ENCODE measurements around the gene CD58.
"Not testable (repeated sequence)": the region's sequence is repeated elsewhere in the genome, so short reads cannot be mapped to it uniquely, and the experiment has no call there.

The CD58 gene

DNA sequence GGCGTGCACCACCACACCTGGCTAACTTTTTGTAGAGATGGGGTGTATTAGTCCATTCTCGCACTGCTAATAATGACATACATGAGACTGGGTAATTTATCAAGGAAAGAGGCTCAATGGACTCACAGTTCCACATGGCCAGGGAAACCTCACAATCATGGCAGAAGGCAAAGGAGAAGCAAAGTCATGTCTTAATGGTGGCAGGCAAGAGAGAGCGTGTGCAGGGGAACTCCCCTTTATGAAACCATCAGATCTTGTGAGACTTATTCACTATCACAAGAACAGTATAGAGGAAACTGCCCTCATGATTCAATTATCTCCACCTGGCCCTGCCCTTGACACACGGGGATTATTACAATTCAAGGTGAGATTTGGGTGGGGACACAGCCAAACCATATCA is 8.4 kb downstream of the CD58 start:
- H3K27me3 ChIP-seq (replicated peaks in 2 of 5; ENCODE audit: control insufficient read depth in 4 of 5, insufficient read depth in 5 of 5, low read length in 4 of 5) = not testable (repeated sequence)

DNA sequence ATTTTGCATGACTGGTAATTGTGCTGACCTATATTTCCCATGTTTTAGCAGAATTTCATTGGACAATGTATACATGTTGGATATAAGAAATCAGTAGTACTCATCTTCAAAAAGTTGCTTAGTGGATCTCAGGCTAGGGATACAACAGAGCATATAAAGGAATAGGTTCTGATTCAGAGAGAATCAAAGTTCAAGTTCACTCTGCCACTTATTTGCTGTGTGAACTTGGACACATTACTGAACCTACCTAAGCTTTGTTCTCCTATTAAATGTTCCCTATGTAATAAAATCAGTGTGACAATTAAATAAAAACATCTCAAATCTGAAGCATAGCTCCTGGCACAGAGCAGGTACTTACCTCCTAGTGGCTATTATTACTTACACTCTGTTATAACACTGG is 9.3 kb downstream of the CD58 start:
- Histone ChIP-seq H3K36me3 (ENCODE audit: control insufficient read depth in 4 of 4, insufficient read depth in 4 of 4, low read length in 3 of 4) (peaks cover 0 to 7% (median 2%) of the 10 kb centered on the region in 4 experiments), H3K4me1 (ENCODE audit: control extremely low read depth in 1 of 4, control insufficient read depth in 4 of 4, insufficient read depth in 4 of 4, low read length in 3 of 4) (peaks cover 7 to 25% (median 8%) of the 10 kb centered on the region in 4 experiments), H3K27ac (ENCODE audit: insufficient read depth in 1 of 2, low read depth in 1 of 2, low read length in 2 of 2, poor library complexity in 1 of 2, severe bottlenecking in 2 of 2) (no peak overlapping the region), H3K4me3 (ENCODE audit: control insufficient read depth in 1 of 7, extremely low read depth in 1 of 7, insufficient read depth in 4 of 7, low read depth in 2 of 7, low read length in 6 of 7) (no peak overlapping the region), H3K27me3 (replicated peaks in 2 of 5; ENCODE audit: control insufficient read depth in 4 of 5, insufficient read depth in 5 of 5, low read length in 4 of 5) (no peaks in the 10 kb centered on the region), H3K9me3 (ENCODE audit: control extremely low read depth in 1 of 5, control insufficient read depth in 4 of 5, insufficient read depth in 2 of 5, low read depth in 1 of 5, low read length in 4 of 5) (peaks cover 0 to 11% (median 6%) of the 10 kb centered on the region in 5 experiments)
- POLR2A ChIA-PET = no interaction called here
- no peak for DNase-seq
- CTCF ChIA-PET = no interaction called here

More for the DNA sequence above, 8.4 kb downstream of the CD58 start:
- H3K4me3 ChIP-seq (ENCODE audit: control insufficient read depth in 1 of 7, extremely low read depth in 1 of 7, insufficient read depth in 4 of 7, low read depth in 2 of 7, low read length in 6 of 7); H3K27ac ChIP-seq (ENCODE audit: insufficient read depth in 1 of 2, low read depth in 1 of 2, low read length in 2 of 2, poor library complexity in 1 of 2, severe bottlenecking in 2 of 2); H3K36me3 ChIP-seq (ENCODE audit: control insufficient read depth in 4 of 4, insufficient read depth in 4 of 4, low read length in 3 of 4); CTCF ChIA-PET; DNase-seq; POLR2A ChIA-PET: not testable (repeated sequence)
- Histone ChIP-seq H3K9me3 (ENCODE audit: control extremely low read depth in 1 of 5, control insufficient read depth in 4 of 5, insufficient read depth in 2 of 5, low read depth in 1 of 5, low read length in 4 of 5) (peaks cover 0 to 11% (median 6%) of the 10 kb centered on the region in 5 experiments), H3K4me1 (ENCODE audit: control extremely low read depth in 1 of 4, control insufficient read depth in 4 of 4, insufficient read depth in 4 of 4, low read length in 3 of 4) (peaks cover 3 to 28% (median 8%) of the 10 kb centered on the region in 4 experiments)
- 100% methylated on average over 2 of the region's 4 CpGs for WGBS (ENCODE audit: insufficient coverage)

GRCh38 chr1:116560704-116561490 is 9.9 kb downstream of the CD58 start:
- Histone ChIP-seq H3K4me1 (ENCODE audit: control extremely low read depth in 1 of 4, control insufficient read depth in 4 of 4, insufficient read depth in 4 of 4, low read length in 3 of 4) (peaks cover 7 to 23% (median 10%) of the 10 kb centered on the region in 4 experiments), H3K9me3 (ENCODE audit: control extremely low read depth in 1 of 5, control insufficient read depth in 4 of 5, insufficient read depth in 2 of 5, low read depth in 1 of 5, low read length in 4 of 5) (peaks cover 0 to 11% (median 6%) of the 10 kb centered on the region in 5 experiments), H3K36me3 (ENCODE audit: control insufficient read depth in 4 of 4, insufficient read depth in 4 of 4, low read length in 3 of 4) (peaks cover 0 to 7% (median 2%) of the 10 kb centered on the region in 4 experiments), H3K27me3 (replicated peaks in 2 of 5; ENCODE audit: control insufficient read depth in 4 of 5, insufficient read depth in 5 of 5, low read length in 4 of 5) (no peaks in the 10 kb centered on the region), H3K27ac (ENCODE audit: insufficient read depth in 1 of 2, low read depth in 1 of 2, low read length in 2 of 2, poor library complexity in 1 of 2, severe bottlenecking in 2 of 2) (peak overlapping the region in 1 of 2 experiments; percentile 18), H3K4me3 (ENCODE audit: control insufficient read depth in 1 of 7, extremely low read depth in 1 of 7, insufficient read depth in 4 of 7, low read depth in 2 of 7, low read length in 6 of 7) (peak overlapping the region in 2 of 7 experiments; percentile 11 to 50)
- peak; percentile 17 to 91 (median 82) for DNase-seq
- 86% methylated on average over 3 of the region's 4 CpGs for WGBS (ENCODE audit: insufficient coverage)
- POLR2A ChIA-PET = no interaction called here
- CTCF ChIA-PET = interaction anchor here (2.4 kb wide), 1 partner anchor 8 kb away, joined by 7 read pairs; no protein-coding TSS in a partner anchor

DNA sequence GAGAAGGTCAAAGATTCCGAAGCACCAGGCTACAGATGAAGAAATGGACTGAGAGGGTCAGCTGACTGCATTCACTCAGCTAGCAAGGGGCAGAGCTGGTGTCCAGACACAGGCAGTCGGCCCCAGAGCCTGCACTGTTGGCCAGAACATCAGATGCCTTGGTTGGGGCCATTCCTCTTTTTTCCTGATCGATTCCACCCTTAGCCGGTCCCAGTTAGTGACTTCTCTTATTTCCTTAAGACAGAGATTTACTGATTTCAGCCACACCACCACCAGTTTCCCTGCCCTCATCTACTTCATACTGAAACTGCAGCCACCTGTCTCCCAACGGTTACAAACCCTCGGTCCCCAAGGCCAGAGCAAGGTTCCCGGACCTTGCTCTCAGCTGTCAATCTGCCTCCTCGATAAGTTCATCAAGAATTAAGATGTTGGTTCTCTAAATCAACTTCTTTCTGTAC is 11.5 kb downstream of the CD58 start:
- ChIA-PET CTCF (interaction anchor here (2.4 kb wide), 1 partner anchor 10 kb away, joined by 7 read pairs; no protein-coding TSS in a partner anchor), POLR2A (no interaction called here)
- DNase-seq = no peak
- H3K4me3 ChIP-seq (ENCODE audit: control insufficient read depth in 1 of 7, extremely low read depth in 1 of 7, insufficient read depth in 4 of 7, low read depth in 2 of 7, low read length in 6 of 7) = no peak overlapping the region
- H3K27me3 ChIP-seq (replicated peaks in 2 of 5; ENCODE audit: control insufficient read depth in 4 of 5, insufficient read depth in 5 of 5, low read length in 4 of 5) = no peaks in the 10 kb centered on the region
- peaks cover 0 to 7% (median 1%) of the 10 kb centered on the region in 4 experiments for H3K36me3 ChIP-seq (ENCODE audit: control insufficient read depth in 4 of 4, insufficient read depth in 4 of 4, low read length in 3 of 4)
- no peak overlapping the region for H3K27ac ChIP-seq (ENCODE audit: insufficient read depth in 1 of 2, low read depth in 1 of 2, low read length in 2 of 2, poor library complexity in 1 of 2, severe bottlenecking in 2 of 2)
- 81% methylated on average over 6 of the region's 8 CpGs for WGBS (ENCODE audit: insufficient coverage)
- peaks cover 0 to 9% (median 6%) of the 10 kb centered on the region in 5 experiments for H3K9me3 ChIP-seq (ENCODE audit: control extremely low read depth in 1 of 5, control insufficient read depth in 4 of 5, insufficient read depth in 2 of 5, low read depth in 1 of 5, low read length in 4 of 5)
- peaks cover 7 to 27% (median 11%) of the 10 kb centered on the region in 4 experiments for H3K4me1 ChIP-seq (ENCODE audit: control extremely low read depth in 1 of 4, control insufficient read depth in 4 of 4, insufficient read depth in 4 of 4, low read length in 3 of 4)

- POLR2A ChIA-PET = no interaction called here
- no peak for DNase-seq
- no peak overlapping the region for H3K27ac ChIP-seq (ENCODE audit: insufficient read depth in 1 of 2, low read depth in 1 of 2, low read length in 2 of 2, poor library complexity in 1 of 2, severe bottlenecking in 2 of 2)
- no CpG with 5 or more reads among the region's 1 CpG for WGBS (ENCODE audit: insufficient coverage)
- H3K36me3 ChIP-seq (ENCODE audit: control insufficient read depth in 4 of 4, insufficient read depth in 4 of 4, low read length in 3 of 4) = peaks cover 0 to 5% (median 1%) of the 10 kb centered on the region in 4 experiments
- H3K9me3 ChIP-seq (ENCODE audit: control extremely low read depth in 1 of 5, control insufficient read depth in 4 of 5, insufficient read depth in 2 of 5, low read depth in 1 of 5, low read length in 4 of 5) = peaks cover 0 to 6% (median 4%) of the 10 kb centered on the region in 5 experiments
- CTCF ChIA-PET = interaction anchor here (1.6 to 2.4 kb wide), 3 partner anchors 10 to 54 kb away, joined by 3 to 7 read pairs (median 4); no protein-coding TSS in a partner anchor
- H3K4me1 ChIP-seq (ENCODE audit: control extremely low read depth in 1 of 4, control insufficient read depth in 4 of 4, insufficient read depth in 4 of 4, low read length in 3 of 4) = peaks cover 7 to 29% (median 12%) of the 10 kb centered on the region in 4 experiments
- H3K27me3 ChIP-seq (replicated peaks in 2 of 5; ENCODE audit: control insufficient read depth in 4 of 5, insufficient read depth in 5 of 5, low read length in 4 of 5) = no peaks in the 10 kb centered on the region
- no peak overlapping the region for H3K4me3 ChIP-seq (ENCODE audit: control insufficient read depth in 1 of 7, extremely low read depth in 1 of 7, insufficient read depth in 4 of 7, low read depth in 2 of 7, low read length in 6 of 7)
Measured at GRCh38 chr1:116558571-116558970, 12.3 kb downstream of the CD58 start.

DNA sequence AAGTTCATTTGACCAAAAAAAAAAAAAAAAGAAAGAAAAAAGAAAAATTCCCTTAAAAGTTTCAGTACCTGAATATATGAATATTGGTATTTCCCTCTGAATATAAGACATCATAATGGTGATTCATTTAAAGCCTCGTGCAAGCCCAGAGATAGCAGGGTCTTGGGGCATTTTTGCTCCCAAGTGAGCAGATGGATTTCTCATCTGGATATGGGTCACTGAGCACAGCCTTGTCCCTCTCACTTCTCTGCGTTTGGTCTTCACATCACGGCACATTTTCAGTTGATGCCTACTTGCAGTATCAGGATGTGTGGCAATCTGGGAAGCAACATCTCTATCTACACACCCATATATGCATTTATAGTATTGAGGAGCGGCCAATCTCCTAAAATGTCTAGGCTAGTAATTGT is 12.7 kb downstream of the CD58 start:
- Histone ChIP-seq H3K27ac (ENCODE audit: insufficient read depth in 1 of 2, low read depth in 1 of 2, low read length in 2 of 2, poor library complexity in 1 of 2, severe bottlenecking in 2 of 2) (no peak overlapping the region), H3K36me3 (ENCODE audit: control insufficient read depth in 4 of 4, insufficient read depth in 4 of 4, low read length in 3 of 4) (peaks cover 0 to 3% (median 1%) of the 10 kb centered on the region in 4 experiments), H3K4me3 (ENCODE audit: control insufficient read depth in 1 of 7, extremely low read depth in 1 of 7, insufficient read depth in 4 of 7, low read depth in 2 of 7, low read length in 6 of 7) (no peak overlapping the region), H3K9me3 (ENCODE audit: control extremely low read depth in 1 of 5, control insufficient read depth in 4 of 5, insufficient read depth in 2 of 5, low read depth in 1 of 5, low read length in 4 of 5) (peaks cover 0 to 2% (median 1%) of the 10 kb centered on the region in 5 experiments), H3K27me3 (replicated peaks in 2 of 5; ENCODE audit: control insufficient read depth in 4 of 5, insufficient read depth in 5 of 5, low read length in 4 of 5) (no peaks in the 10 kb centered on the region), H3K4me1 (ENCODE audit: control extremely low read depth in 1 of 4, control insufficient read depth in 4 of 4, insufficient read depth in 4 of 4, low read length in 3 of 4) (peaks cover 7 to 33% (median 16%) of the 10 kb centered on the region in 4 experiments)
- WGBS (ENCODE audit: insufficient coverage) = 100% methylated on average over 1 of the region's 4 CpGs
- DNase-seq = no peak
- ChIA-PET POLR2A (no interaction called here), CTCF (interaction anchor here (1.4 to 2.4 kb wide), 6 partner anchors 9 to 54 kb away, joined by 3 to 9 read pairs (median 5); no protein-coding TSS in a partner anchor)

Data from common myeloid progenitor, CD34-positive (primary cell).